PC-3 (cell line): ENCODE data around the gene CFAP107. TPM values are rescaled to one million over a fixed set of nuclear protein-coding genes. Genes with fewer than 3 reads are reported as not detected.

Experiments used
- ATAC-seq: fragments of 200-7000 bp; cut with Tn5 transposase; 2 replicates; pipeline ENCODE4 v1.9.1; 2020; ENCODE audit warnings: mild to moderate bottlenecking, moderate library complexity
- BruUV-seq: library from RNA; stranded (reverse); fragments of 400-500 nt; replicated peaks from 2 replicates; lab custom pipeline; 2021; lab: Mats Ljungman, UMichigan
- CTCF ChIA-PET: fragments of 300-600 bp; sonication (Branson Sonifier 250); formaldehyde crosslinking; loops from one replicate; lab custom pipeline; 2022; ENCODE audit warnings: antibody characterized with exemption; lab: Charles Lee
- POLR2A ChIA-PET: fragments of 300-600 bp; sonication (Branson Sonifier 250); formaldehyde crosslinking; loops from one replicate; lab custom pipeline; 2022; ENCODE audit warnings: antibody characterized with exemption; ENCODE audit not compliant: unreplicated experiment; lab: Charles Lee
- DNase-seq: peaks from one replicate; pipeline ENCODE4 v3.0.0-alpha.2; 2015
- H2AFZ ChIP-seq: fragments of 300-600 bp; sonication (generic); 2 replicates; pipeline ENCODE4 v1.6.0; 2016; ENCODE audit warnings: antibody characterized with exemption, low read length
- H3F3A ChIP-seq: fragments of 300-600 bp; sonication (generic); one replicate; pipeline ENCODE4 v1.6.0; 2017; ENCODE audit warnings: antibody characterized with exemption, low read length, control low read depth, mild to moderate bottlenecking; ENCODE audit not compliant: unreplicated experiment
- H3K27ac ChIP-seq: fragments of 300-600 bp; sonication (generic); 2 replicates; pipeline ENCODE4 v1.5.1; 2016; ENCODE audit warnings: mild to moderate bottlenecking, low read length
- H3K27me3 ChIP-seq: fragments of 300-600 bp; sonication (generic); 2 replicates; pipeline ENCODE4 v1.6.1; 2016; ENCODE audit warnings: low read length, mixed read lengths
- H3K36me3 ChIP-seq: fragments of 300-600 bp; sonication (generic); 2 replicates; pipeline ENCODE4 v1.6.1; 2016; ENCODE audit warnings: low read depth, mixed run types, low read length, mixed read lengths
- H3K4me1 ChIP-seq: fragments of 300-600 bp; sonication (generic); 2 replicates; pipeline ENCODE4 v1.5.1; 2016; ENCODE audit warnings: low read length; ENCODE audit not compliant: insufficient read depth
- H3K4me2 ChIP-seq: fragments of 300-600 bp; sonication (generic); 2 replicates; pipeline ENCODE4 v1.6.0; 2016; ENCODE audit warnings: low read length
- H3K4me3 ChIP-seq: fragments of 300-600 bp; sonication (generic); 2 replicates; pipeline ENCODE4 v1.5.1; 2016; ENCODE audit warnings: mild to moderate bottlenecking, low read length, mixed read lengths
- H3K79me2 ChIP-seq: fragments of 300-600 bp; sonication (generic); 2 replicates; pipeline ENCODE4 v1.6.1; 2017; ENCODE audit warnings: low read length, mixed read lengths
- H3K9ac ChIP-seq: fragments of 300-600 bp; sonication (generic); 2 replicates; pipeline ENCODE4 v1.6.0; 2016; ENCODE audit warnings: mild to moderate bottlenecking, low read length
- H3K9me2 ChIP-seq: fragments of 300-600 bp; sonication (generic); replicated peaks from 2 replicates; pipeline ENCODE4 v1.6.1; 2016; ENCODE audit warnings: mixed run types, low read length, mixed read lengths
- H3K9me3 ChIP-seq: fragments of 300-600 bp; sonication (generic); 2 replicates; pipeline ENCODE4 v1.6.1; 2016; ENCODE audit warnings: low read length, mixed read lengths
- H4K20me1 ChIP-seq: fragments of 300-600 bp; sonication (generic); 2 replicates; pipeline ENCODE4 v1.6.1; 2016; ENCODE audit warnings: low read length, mixed read lengths
- EZH2 ChIP-seq: fragments of 300-600 bp; sonication (generic); IDR thresholded peaks from one replicate; pipeline ENCODE4 v1.6.1; 2017; ENCODE audit warnings: antibody characterized with exemption, mild to moderate bottlenecking, low read length; ENCODE audit not compliant: unreplicated experiment
- EZH2phosphoT487 ChIP-seq: fragments of 300-600 bp; sonication (generic); IDR thresholded peaks from 2 replicates; pipeline ENCODE4 v1.6.1; 2018; ENCODE audit warnings: mild to moderate bottlenecking, antibody characterized with exemption, low read length, borderline replicate concordance
- intact Hi-C: fragments of 100-400 bp; cut with micrococcal nuclease; formaldehyde crosslinking; loops from 2 replicates; pipeline ENCODE4 v1.9.0; 2023
- total RNA-seq: library from RNA; depleted of rRNA; stranded (reverse); fragments of >200 nt; gene quantifications from 2 replicates; pipeline ENCODE4 v1.2.3, GENCODE V29; 2014
- TF ChIP-seq, protein P1 (sequence below): fragments of 300-600 bp; sonication (generic); conservative IDR thresholded peaks from 2 replicates; pipeline ENCODE4 v1.5.1; 2017; ENCODE audit warnings: antibody characterized with exemption, low read depth, mild to moderate bottlenecking, low read length

Gene CFAP107
- total RNA-seq, 1 experiment from 2014 or later = not detected

DNA sequence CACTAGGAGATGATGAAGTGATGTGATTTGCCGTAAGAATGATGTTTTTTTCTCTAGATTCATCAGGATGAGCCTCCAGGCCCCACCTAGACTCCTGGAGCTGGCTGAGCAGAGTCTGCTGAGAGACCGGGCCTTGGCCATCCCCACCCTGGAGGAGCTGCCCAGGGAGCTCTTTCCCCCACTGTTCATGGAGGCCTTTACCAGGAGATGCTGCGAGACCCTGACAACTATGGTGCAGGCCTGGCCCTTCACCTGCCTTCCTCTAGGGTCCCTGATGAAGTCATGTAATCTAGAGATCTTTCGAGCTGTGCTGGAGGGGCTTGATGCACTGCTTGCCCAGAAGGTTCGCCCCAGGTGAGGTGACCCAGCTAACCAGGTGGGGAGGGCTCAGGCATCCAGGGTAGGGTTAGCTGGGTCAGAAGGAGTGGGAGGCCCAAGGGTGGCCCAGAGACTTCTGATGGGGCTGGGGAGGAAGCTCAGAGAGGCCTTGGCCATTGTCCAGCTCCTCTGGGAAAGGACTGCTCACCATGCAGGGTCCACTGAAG, 28.9 kb downstream of the CFAP107 start:
- CTCF ChIA-PET = no interaction called here
- Histone ChIP-seq H3K4me2 (no peak overlapping the region), H3F3A (no peaks in the 10 kb centered on the region), H3K36me3 (no peaks in the 10 kb centered on the region), H4K20me1 (no peaks in the 10 kb centered on the region), H3K27ac (no peak overlapping the region), H3K9me3 (no peaks in the 10 kb centered on the region), H3K27me3 (peaks cover 98% of the 10 kb centered on the region), H3K4me3 (no peak overlapping the region), H2AFZ (no peak overlapping the region), H3K79me2 (no peaks in the 10 kb centered on the region), H3K9me2 (no peaks in the 10 kb centered on the region), H3K4me1 (no peaks in the 10 kb centered on the region), H3K9ac (no peak overlapping the region)
- POLR2A ChIA-PET = no interaction called here
- no peak for DNase-seq
- TF ChIP-seq EZH2phosphoT487 (no peak), EZH2 (no peak)
- TF ChIP-seq, protein P1, sequence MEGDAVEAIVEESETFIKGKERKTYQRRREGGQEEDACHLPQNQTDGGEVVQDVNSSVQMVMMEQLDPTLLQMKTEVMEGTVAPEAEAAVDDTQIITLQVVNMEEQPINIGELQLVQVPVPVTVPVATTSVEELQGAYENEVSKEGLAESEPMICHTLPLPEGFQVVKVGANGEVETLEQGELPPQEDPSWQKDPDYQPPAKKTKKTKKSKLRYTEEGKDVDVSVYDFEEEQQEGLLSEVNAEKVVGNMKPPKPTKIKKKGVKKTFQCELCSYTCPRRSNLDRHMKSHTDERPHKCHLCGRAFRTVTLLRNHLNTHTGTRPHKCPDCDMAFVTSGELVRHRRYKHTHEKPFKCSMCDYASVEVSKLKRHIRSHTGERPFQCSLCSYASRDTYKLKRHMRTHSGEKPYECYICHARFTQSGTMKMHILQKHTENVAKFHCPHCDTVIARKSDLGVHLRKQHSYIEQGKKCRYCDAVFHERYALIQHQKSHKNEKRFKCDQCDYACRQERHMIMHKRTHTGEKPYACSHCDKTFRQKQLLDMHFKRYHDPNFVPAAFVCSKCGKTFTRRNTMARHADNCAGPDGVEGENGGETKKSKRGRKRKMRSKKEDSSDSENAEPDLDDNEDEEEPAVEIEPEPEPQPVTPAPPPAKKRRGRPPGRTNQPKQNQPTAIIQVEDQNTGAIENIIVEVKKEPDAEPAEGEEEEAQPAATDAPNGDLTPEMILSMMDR = no peak
- intact Hi-C loops = no loop called here
- ATAC-seq = no peak
- BruUV-seq = no TSS peak

GRCh38 chr1:12775443-12775842, 29.4 kb downstream of the CFAP107 start:
- intact Hi-C loops = no loop called here
- no peaks in the 10 kb centered on the region for H3K4me1 ChIP-seq

More at GRCh38 chr1:12775443-12775842, 29.4 kb downstream of the CFAP107 start:
- ATAC-seq = no peak
- ChIA-PET CTCF (no interaction called here), POLR2A (no interaction called here)
- Histone ChIP-seq H3K27ac (no peak overlapping the region), H3K9me2 (no peaks in the 10 kb centered on the region), H3K79me2 (no peaks in the 10 kb centered on the region), H3K9ac (no peak overlapping the region), H3K4me3 (no peak overlapping the region), H3K4me2 (no peak overlapping the region), H3F3A (no peaks in the 10 kb centered on the region), H3K9me3 (no peaks in the 10 kb centered on the region), H3K27me3 (peaks cover 94% of the 10 kb centered on the region), H4K20me1 (no peaks in the 10 kb centered on the region), H2AFZ (no peak overlapping the region), H3K36me3 (no peaks in the 10 kb centered on the region)
- BruUV-seq = no TSS peak
- no peak for DNase-seq
- TF ChIP-seq, protein P1 = no peak
- TF ChIP-seq EZH2phosphoT487 (no peak), EZH2 (no peak)
